ENCODE data around the gene TMEM184B. TPM values are rescaled to one million over a fixed set of nuclear protein-coding genes. Genes with fewer than 3 reads are reported as not detected.

TMEM184B gene
- total RNA-seq, 1 donor from 2014 or later = 33.1 TPM

- no peak overlapping the region for H3K4me3 Mint-ChIP-seq
- intact Hi-C loops (cut with micrococcal nuclease) = no loop called here
- no peak overlapping the region for H3K27ac Mint-ChIP-seq
- H3K4me1 Mint-ChIP-seq = peaks cover 16% of the 10 kb centered on the region
- peaks cover 14% of the 10 kb centered on the region for H3K36me3 Mint-ChIP-seq (ENCODE audit: low read depth)
- H3K9me3 Mint-ChIP-seq = no peaks in the 10 kb centered on the region
- no peaks in the 10 kb centered on the region for H3K27me3 Mint-ChIP-seq
- DNase-seq = no peak
Measured at GRCh38 chr22:38170469-38170868, 102.3 kb downstream of the TMEM184B start.

Other genes starting within 250 kb of the TMEM184B start
- gene PICK1, start 215.6 kb downstream of the TMEM184B start, total RNA-seq = 11.9 and 15.1 TPM in 2 replicates
- gene SLC16A8, start 188.8 kb downstream of the TMEM184B start, total RNA-seq = not detected in 2 replicates
- 0.19 and 0.45 TPM in 2 replicates for gene BAIAP2L2, start 162.3 kb downstream of the TMEM184B start, total RNA-seq
- 34.3 and 43.2 TPM in 2 replicates for gene PLA2G6, start 91.2 kb downstream of the TMEM184B start, total RNA-seq
- 12.6 and 12.8 TPM in 2 replicates for gene MAFF, start 71.0 kb downstream of the TMEM184B start, total RNA-seq
- 157 and 159 TPM in 2 replicates for gene CSNK1E, start 44.4 kb upstream of the TMEM184B start, total RNA-seq
- gene KCNJ4, start 182.2 kb upstream of the TMEM184B start, total RNA-seq = not detected in 2 replicates
- 1.1 and 1.3 TPM in 2 replicates for gene KDELR3, start 195.1 kb upstream of the TMEM184B start, total RNA-seq
- gene DDX17, start 233.3 kb upstream of the TMEM184B start, total RNA-seq = 373 and 374 TPM in 2 replicates

All from activated CD4-positive, alpha-beta T cell treated with anti-CD3 and anti-CD28 coated beads, Interleukin-2, amount 10 ng/mL, durations not matched to agents 24 days and 14 days (primary cell).